ENCODE data around the gene PBX4.

PBX4 gene

GRCh38 chr19:19645233-19645870 is 26.9 kb upstream of the PBX4 start:
- Histone ChIP-seq H3K4me1 (ENCODE audit: control insufficient read depth in 1 of 2, insufficient read depth in 1 of 2, low read depth in 1 of 2, low read length in 1 of 2) (peaks cover 30 to 31% of the 10 kb centered on the region in 2 experiments), H3K27ac (no peak overlapping the region), H3K36me3 (peaks cover 68% of the 10 kb centered on the region), H3K27me3 (no peaks in the 10 kb centered on the region), H3K9me3 (no peaks in the 10 kb centered on the region), H3K4me3 (ENCODE audit: low read depth in 1 of 2, low read length in 1 of 2) (no peak overlapping the region)
- TF ChIP-seq, protein P1, sequence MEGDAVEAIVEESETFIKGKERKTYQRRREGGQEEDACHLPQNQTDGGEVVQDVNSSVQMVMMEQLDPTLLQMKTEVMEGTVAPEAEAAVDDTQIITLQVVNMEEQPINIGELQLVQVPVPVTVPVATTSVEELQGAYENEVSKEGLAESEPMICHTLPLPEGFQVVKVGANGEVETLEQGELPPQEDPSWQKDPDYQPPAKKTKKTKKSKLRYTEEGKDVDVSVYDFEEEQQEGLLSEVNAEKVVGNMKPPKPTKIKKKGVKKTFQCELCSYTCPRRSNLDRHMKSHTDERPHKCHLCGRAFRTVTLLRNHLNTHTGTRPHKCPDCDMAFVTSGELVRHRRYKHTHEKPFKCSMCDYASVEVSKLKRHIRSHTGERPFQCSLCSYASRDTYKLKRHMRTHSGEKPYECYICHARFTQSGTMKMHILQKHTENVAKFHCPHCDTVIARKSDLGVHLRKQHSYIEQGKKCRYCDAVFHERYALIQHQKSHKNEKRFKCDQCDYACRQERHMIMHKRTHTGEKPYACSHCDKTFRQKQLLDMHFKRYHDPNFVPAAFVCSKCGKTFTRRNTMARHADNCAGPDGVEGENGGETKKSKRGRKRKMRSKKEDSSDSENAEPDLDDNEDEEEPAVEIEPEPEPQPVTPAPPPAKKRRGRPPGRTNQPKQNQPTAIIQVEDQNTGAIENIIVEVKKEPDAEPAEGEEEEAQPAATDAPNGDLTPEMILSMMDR (IDR thresholded peaks at IDR 0.05): no peak

DNA sequence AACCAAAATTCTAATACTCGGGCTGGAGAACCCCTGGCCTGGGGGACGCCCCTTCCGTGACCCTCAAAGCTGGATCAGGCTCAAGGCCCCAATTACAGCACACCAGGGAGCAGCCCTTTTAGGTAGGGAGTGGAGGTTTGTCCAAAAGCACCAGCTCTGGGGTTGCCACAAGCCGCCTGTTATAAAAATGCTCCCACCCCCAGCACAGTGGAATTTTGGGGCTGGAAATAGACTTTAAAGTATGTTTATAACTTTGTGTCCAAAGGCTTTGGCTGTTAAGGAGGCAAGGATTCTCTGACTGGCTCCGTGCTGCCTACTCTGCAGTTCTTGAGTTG is 25.5 kb upstream of the PBX4 start:
- Histone ChIP-seq H3K9me3 (no peaks in the 10 kb centered on the region), H3K4me3 (ENCODE audit: low read depth in 1 of 2, low read length in 1 of 2) (peak overlapping the region; percentile 74 to 97), H3K36me3 (peaks cover 74% of the 10 kb centered on the region), H3K4me1 (ENCODE audit: control insufficient read depth in 1 of 2, insufficient read depth in 1 of 2, low read depth in 1 of 2, low read length in 1 of 2) (peaks cover 39 to 41% of the 10 kb centered on the region in 2 experiments), H3K27ac (peak overlapping the region; percentile 100), H3K27me3 (no peaks in the 10 kb centered on the region)
- TF ChIP-seq, protein P1 (IDR thresholded peaks at IDR 0.05): no peak

- H3K4me3 ChIP-seq (ENCODE audit: low read depth in 1 of 2, low read length in 1 of 2): peak within 1 kb of the TSS; percentile 74 to 97
These were observed 24.9 kb upstream of the PBX4 start, which contains the start of gene GMIP for GRCh38 chr19:19643158-19644053. Gene GMIP, minus strand, starts transcription at chr19:19643657. Its CDS starts 128 bp downstream, at chr19:19643529.

DNA sequence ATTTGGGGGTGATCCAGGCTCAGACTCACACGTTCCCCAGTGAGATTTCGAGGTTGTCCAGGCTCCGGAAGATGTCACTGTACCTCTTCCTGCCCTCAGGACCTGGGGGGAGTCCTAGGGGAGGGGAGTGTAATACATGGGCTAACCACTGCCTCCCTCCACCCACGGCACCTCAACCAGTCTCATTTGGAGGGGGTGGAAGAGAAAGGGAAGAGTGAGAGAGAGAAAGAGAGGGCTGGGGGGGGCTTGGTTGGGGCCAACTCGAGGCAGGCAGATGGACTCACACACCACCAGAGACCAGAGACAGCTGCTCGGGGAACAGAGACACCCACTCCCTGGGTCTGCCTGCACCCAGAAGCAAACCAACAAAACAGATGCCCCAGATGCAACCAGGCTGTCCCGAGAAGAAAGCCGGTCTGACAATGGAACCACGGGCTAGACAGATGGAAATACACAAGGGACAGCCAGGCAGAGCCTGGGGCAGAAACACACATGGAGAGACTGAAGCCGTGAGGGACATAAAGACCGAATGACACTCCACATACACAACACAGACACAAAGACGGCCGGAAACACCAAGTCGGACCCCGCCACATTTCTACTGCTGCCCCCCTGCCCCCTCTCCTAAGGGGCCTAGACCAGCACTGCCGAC is 24.1 kb upstream of the PBX4 start:
- no peaks in the 10 kb centered on the region for H3K9me3 ChIP-seq
- H3K27me3 ChIP-seq: no peaks in the 10 kb centered on the region
- H3K4me1 ChIP-seq (ENCODE audit: control insufficient read depth in 1 of 2, insufficient read depth in 1 of 2, low read depth in 1 of 2, low read length in 1 of 2): peaks cover 48% of the 10 kb centered on the region in 2 experiments
- TF ChIP-seq, protein P1 (IDR thresholded peaks at IDR 0.05): no peak
- peak overlapping the region; percentile 74 to 97 for H3K4me3 ChIP-seq (ENCODE audit: low read depth in 1 of 2, low read length in 1 of 2)
- H3K36me3 ChIP-seq: peaks cover 82% of the 10 kb centered on the region
- peak overlapping the region; percentile 100 for H3K27ac ChIP-seq

More at GRCh38 chr19:19643158-19644053, 24.9 kb upstream of the PBX4 start, which contains the start of gene GMIP:
- peaks cover 79% of the 10 kb centered on the region for H3K36me3 ChIP-seq
- H3K27me3 ChIP-seq: no peaks in the 10 kb centered on the region
- peaks cover 45 to 47% of the 10 kb centered on the region in 2 experiments for H3K4me1 ChIP-seq (ENCODE audit: control insufficient read depth in 1 of 2, insufficient read depth in 1 of 2, low read depth in 1 of 2, low read length in 1 of 2)
- H3K9me3 ChIP-seq: no peaks in the 10 kb centered on the region
- peak within 1 kb of the TSS; percentile 100 for H3K27ac ChIP-seq
- TF ChIP-seq, protein P1 (IDR thresholded peaks at IDR 0.05): peak; percentile 69

DNA sequence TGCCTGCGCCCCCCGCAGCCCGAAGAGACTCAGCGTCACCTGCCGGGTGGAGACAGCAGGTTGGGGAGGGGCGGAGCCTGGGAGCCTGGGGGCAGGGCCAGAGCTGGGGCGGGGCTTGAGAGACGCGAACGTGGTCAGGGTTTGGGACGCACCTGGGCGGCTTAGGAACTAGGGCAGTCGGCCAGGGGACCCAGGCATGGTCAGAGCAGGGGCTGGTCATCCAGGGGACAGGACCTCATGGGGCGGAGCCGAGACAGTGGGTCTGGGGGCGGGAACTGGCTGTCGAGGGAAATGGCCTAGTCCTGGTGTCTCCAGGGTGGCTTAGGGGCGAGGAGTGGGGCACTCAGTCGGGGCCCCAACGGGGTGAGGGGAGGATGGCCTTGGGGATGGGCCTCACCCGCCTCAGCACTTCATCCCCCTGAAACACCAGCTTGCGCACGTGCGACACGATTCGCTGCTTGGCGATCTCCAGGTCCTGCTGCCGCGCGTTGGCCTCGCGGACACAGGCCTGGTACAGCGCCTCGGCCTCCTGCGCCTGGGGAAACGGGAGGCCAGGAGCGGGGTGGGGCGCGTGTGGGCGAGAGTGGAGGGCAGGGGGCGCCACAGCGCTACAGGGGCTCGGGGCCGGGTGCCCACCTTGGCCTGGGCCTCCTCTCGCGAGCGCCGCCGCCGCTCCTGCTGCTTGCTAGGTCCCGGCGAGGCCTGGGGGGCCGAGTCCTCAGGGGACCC is 19.2 kb upstream of the PBX4 start:
- Histone ChIP-seq H3K27me3 (no peaks in the 10 kb centered on the region), H3K4me1 (ENCODE audit: control insufficient read depth in 1 of 2, insufficient read depth in 1 of 2, low read depth in 1 of 2, low read length in 1 of 2) (peaks cover 40 to 43% of the 10 kb centered on the region in 2 experiments), H3K9me3 (peaks cover 5% of the 10 kb centered on the region), H3K4me3 (ENCODE audit: low read depth in 1 of 2, low read length in 1 of 2) (no peak overlapping the region), H3K27ac (no peak overlapping the region), H3K36me3 (peaks cover 97% of the 10 kb centered on the region)
- TF ChIP-seq, protein P1 (IDR thresholded peaks at IDR 0.05): no peak

Measured in neutrophil (primary cell).